ENCODE results near the gene RAB40C.

Gene RAB40C

GRCh38 chr16:559411-560203, 30.3 kb upstream of the RAB40C start:
- no peak for DNase-seq

- no peak for DNase-seq
Observed at GRCh38 chr16:560204-560700, 29.6 kb upstream of the RAB40C start, which contains the start of gene PRR35. Gene PRR35 (plus strand): TSS chr16:560394. CDS start chr16:563295, 2,901 bp downstream.

GRCh38 chr16:560701-561412, 29.0 kb upstream of the RAB40C start:
- DNase-seq = no peak

GRCh38 chr16:561413-561794, 28.5 kb upstream of the RAB40C start:
- no peak for DNase-seq

GRCh38 chr16:561957-562938, 27.6 kb upstream of the RAB40C start:
- no peak for DNase-seq

GRCh38 chr16:563072-563644, 26.7 kb upstream of the RAB40C start:
- DNase-seq = no peak

GRCh38 chr16:564690-565418, 25.0 kb upstream of the RAB40C start:
- DNase-seq = no peak

GRCh38 chr16:565419-566330, 24.2 kb upstream of the RAB40C start:
- no peak for DNase-seq

- no peak for DNase-seq
Observed at GRCh38 chr16:566475-567372, 23.1 kb upstream of the RAB40C start, which contains the start of gene NHLRC4. Gene NHLRC4 (plus strand): TSS chr16:567005. CDS start chr16:568048, 1,043 bp downstream.

GRCh38 chr16:567373-568256, 22.3 kb upstream of the RAB40C start:
- DNase-seq = no peak

- DNase-seq = no peak
Observed at GRCh38 chr16:568401-569258, 21.2 kb upstream of the RAB40C start.

- peak; percentile 7 for DNase-seq
Observed at GRCh38 chr16:569445-570254, 20.2 kb upstream of the RAB40C start, which contains the start of gene PIGQ. Gene PIGQ (plus strand): TSS chr16:569968. CDS start chr16:574075, 4,107 bp downstream.

GRCh38 chr16:572865-573650, 16.8 kb upstream of the RAB40C start:
- no peak for DNase-seq

GRCh38 chr16:574021-574760, 15.7 kb upstream of the RAB40C start:
- DNase-seq = no peak

Data from NCI-H1105 treated with DMSO at 0.1 percent for 48 hours (cell line).